Keratinocyte (primary cell): ENCODE data around the gene SCUBE2. TPM values are rescaled to one million over a fixed set of nuclear protein-coding genes. Genes with fewer than 3 reads are reported as not detected.

ENCODE experiments used
- DNase-seq: peaks from one replicate; pipeline ENCODE4 v3.0.0-alpha.2; 2011; ENCODE audit warnings: low read depth, missing footprints, low spot score
- FAIRE-seq: peaks from 2 replicates; lab custom pipeline; 2011; peaks lifted over from hg19 to GRCh38; lab: Jason Lieb, UNC
- H2AFZ ChIP-seq: 2 replicates; pipeline ENCODE4 v1.6.0; 2012; ENCODE audit warnings: low read length, control low read depth, inconsistent platforms; ENCODE audit not compliant: control insufficient read depth
- H3K27ac ChIP-seq: 2 replicates; pipeline ENCODE4 v1.5.1; 2011; ENCODE audit warnings: low read length; ENCODE audit not compliant: control insufficient read depth, insufficient read depth
- H3K27me3 ChIP-seq: 3 replicates; pipeline ENCODE4 v1.6.0; 2011; ENCODE audit warnings: low read length; ENCODE audit not compliant: control insufficient read depth, insufficient read depth; ENCODE audit errors: extremely low read depth
- H3K36me3 ChIP-seq, 2 experiments: 2 replicates in 1 of 2; 3 replicates in 1 of 2; pipeline ENCODE4 v1.5.1; 2011; ENCODE audit warnings: low read length in 2 of 2, mild to moderate bottlenecking in 1 of 2; ENCODE audit not compliant: control insufficient read depth in 2 of 2, insufficient read depth in 2 of 2; ENCODE audit errors: extremely low read depth in 1 of 2
- H3K4me1 ChIP-seq: 3 replicates; pipeline ENCODE4 v1.5.1; 2011; ENCODE audit warnings: low read length; ENCODE audit not compliant: control insufficient read depth, insufficient read depth; ENCODE audit errors: extremely low read depth
- H3K4me2 ChIP-seq: 3 replicates; pipeline ENCODE4 v1.6.0; 2011; ENCODE audit warnings: low read depth, low read length; ENCODE audit not compliant: control insufficient read depth, insufficient read depth; ENCODE audit errors: extremely low read depth
- H3K4me3 ChIP-seq, 3 experiments: fragments of 200-600 bp in 1 of 3; sonication (generic) in 1 of 3; 2 replicates in 2 of 3; 3 replicates in 1 of 3; pipeline ENCODE4 v1.5.1; 2011 to 2016; ENCODE audit warnings: low read length in 3 of 3, mild to moderate bottlenecking in 3 of 3, control low read depth in 2 of 3, inconsistent platforms in 1 of 3, low read depth in 1 of 3, mixed read lengths in 1 of 3, mixed run types in 1 of 3, moderate library complexity in 1 of 3; ENCODE audit not compliant: control insufficient read depth in 2 of 3, insufficient read depth in 2 of 3; ENCODE audit errors: extremely low read depth in 1 of 3
- H3K79me2 ChIP-seq: 2 replicates; pipeline ENCODE4 v1.6.0; 2012; ENCODE audit warnings: low read length; ENCODE audit not compliant: control insufficient read depth, insufficient read depth
- H3K9ac ChIP-seq: 3 replicates; pipeline ENCODE4 v1.6.0; 2011; ENCODE audit warnings: low read length; ENCODE audit not compliant: control insufficient read depth, insufficient read depth; ENCODE audit errors: extremely low read depth
- H3K9me1 ChIP-seq: 3 replicates; pipeline ENCODE4 v1.6.0; 2011; ENCODE audit warnings: low read length; ENCODE audit not compliant: control insufficient read depth, insufficient read depth; ENCODE audit errors: extremely low read depth
- H3K9me3 ChIP-seq: 2 replicates; pipeline ENCODE4 v1.5.1; 2012; ENCODE audit warnings: low read depth, low read length; ENCODE audit not compliant: control insufficient read depth
- H4K20me1 ChIP-seq: 3 replicates; pipeline ENCODE4 v1.6.0; 2011; ENCODE audit warnings: low read length; ENCODE audit not compliant: control insufficient read depth, insufficient read depth; ENCODE audit errors: extremely low read depth
- EZH2 ChIP-seq: IDR thresholded peaks from one replicate; pipeline ENCODE4 v1.6.1; 2012; ENCODE audit warnings: inconsistent platforms, mild to moderate bottlenecking, low read length, moderate library complexity
- dilution Hi-C: fragments of 300-500 bp; cut with MboI; formaldehyde crosslinking; loops from one replicate; pipeline ENCODE4 v1.7.0; 2020; ENCODE audit warnings: low sequenced_read_pairs; ENCODE audit not compliant: extremely low pct_ligation_motif_present
- polyA plus RNA-seq, 5 experiments: library from polyadenylated mRNA; depleted of rRNA in 3 of 5; stranded (reverse) in 3 of 5; stranded (forward) in 1 of 5; unstranded in 1 of 5; fragments of >200 nt; gene quantifications; 1 replicate in 1 of 5; 2 replicates in 3 of 5; 3 replicates in 1 of 5; pipeline versions ENCODE4 v1.2.1 to v1.2.3, GENCODE V29; 2011 to 2012; ENCODE audit warnings: missing spikeins in 2 of 5, low read depth in 1 of 5, low replicate concordance in 1 of 5
- TF ChIP-seq, protein P1 (sequence below), 3 experiments: IDR thresholded peaks in 1 of 3; conservative IDR thresholded peaks in 1 of 3; optimal IDR thresholded peaks in 1 of 3; 2 replicates in 2 of 3; 3 replicates in 1 of 3; pipeline versions ENCODE3 to v1.5.1; 2011; ENCODE audit warnings: low read length in 3 of 3, mild to moderate bottlenecking in 3 of 3, moderate library complexity in 2 of 3, control low read depth in 1 of 3, inconsistent platforms in 1 of 3; ENCODE audit not compliant: insufficient read depth in 2 of 3; ENCODE audit errors: extremely low read depth in 1 of 3

SCUBE2 gene
- polyA plus RNA-seq, 1 donor (not counting 4 experiments of a cell fraction or from before 2014, with no cell fraction given), result 1.5 TPM

DNA sequence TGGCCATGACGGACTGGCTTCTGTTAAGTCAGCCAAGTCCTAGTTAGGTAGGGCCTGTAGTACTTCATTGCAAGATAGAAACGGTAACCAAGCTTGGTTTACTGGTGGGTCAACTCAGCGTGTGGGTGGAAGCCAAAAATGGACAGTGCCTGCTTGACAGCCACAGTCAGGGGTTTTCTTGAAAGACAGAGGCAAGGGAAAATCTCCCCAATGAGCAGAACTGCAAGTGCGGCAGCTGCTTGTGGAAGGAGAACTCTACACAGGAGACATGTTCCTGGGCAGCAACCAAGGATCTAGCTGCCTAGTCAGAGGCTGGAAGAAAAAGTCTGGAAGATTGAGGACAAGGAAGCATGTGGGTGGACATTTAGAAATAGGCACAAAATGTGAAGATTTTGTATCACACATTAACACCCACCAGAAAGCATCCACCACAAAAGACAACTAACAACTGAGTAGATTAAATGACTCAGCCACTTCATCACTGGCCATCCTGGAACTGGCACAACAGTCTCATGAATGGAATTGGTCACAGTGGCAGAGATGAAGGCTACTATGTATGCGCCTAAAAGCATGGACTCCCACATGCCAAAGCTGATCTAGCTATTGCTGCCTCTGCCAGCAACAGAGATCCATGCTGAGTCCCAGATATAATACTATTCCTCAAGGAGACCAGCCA is 40.9 kb upstream of the SCUBE2 start:
- H3K27ac ChIP-seq, result no peak overlapping the region
- FAIRE-seq, result no peak
- H2AFZ ChIP-seq, result no peak overlapping the region
- peaks cover 0 to 1% of the 10 kb centered on the region in 2 experiments for H3K36me3 ChIP-seq
- no peaks in the 10 kb centered on the region for H3K79me2 ChIP-seq
- no peaks in the 10 kb centered on the region for H3K27me3 ChIP-seq
- no peak for TF ChIP-seq EZH2
- TF ChIP-seq, protein P1, sequence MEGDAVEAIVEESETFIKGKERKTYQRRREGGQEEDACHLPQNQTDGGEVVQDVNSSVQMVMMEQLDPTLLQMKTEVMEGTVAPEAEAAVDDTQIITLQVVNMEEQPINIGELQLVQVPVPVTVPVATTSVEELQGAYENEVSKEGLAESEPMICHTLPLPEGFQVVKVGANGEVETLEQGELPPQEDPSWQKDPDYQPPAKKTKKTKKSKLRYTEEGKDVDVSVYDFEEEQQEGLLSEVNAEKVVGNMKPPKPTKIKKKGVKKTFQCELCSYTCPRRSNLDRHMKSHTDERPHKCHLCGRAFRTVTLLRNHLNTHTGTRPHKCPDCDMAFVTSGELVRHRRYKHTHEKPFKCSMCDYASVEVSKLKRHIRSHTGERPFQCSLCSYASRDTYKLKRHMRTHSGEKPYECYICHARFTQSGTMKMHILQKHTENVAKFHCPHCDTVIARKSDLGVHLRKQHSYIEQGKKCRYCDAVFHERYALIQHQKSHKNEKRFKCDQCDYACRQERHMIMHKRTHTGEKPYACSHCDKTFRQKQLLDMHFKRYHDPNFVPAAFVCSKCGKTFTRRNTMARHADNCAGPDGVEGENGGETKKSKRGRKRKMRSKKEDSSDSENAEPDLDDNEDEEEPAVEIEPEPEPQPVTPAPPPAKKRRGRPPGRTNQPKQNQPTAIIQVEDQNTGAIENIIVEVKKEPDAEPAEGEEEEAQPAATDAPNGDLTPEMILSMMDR (optimal IDR thresholded peaks at IDR 0.05 in 1 of 3, IDR thresholded peaks at IDR 0.05 in 1 of 3, conservative IDR thresholded peaks at IDR 0.05 in 1 of 3; ENCODE audit: extremely low read depth in 1 of 3, insufficient read depth in 2 of 3, low read length in 3 of 3), result no peak
- dilution Hi-C loops, result no loop called here
- no peak overlapping the region for H3K9ac ChIP-seq
- H4K20me1 ChIP-seq, result no peaks in the 10 kb centered on the region
- peaks cover under 1% of the 10 kb centered on the region for H3K4me1 ChIP-seq
- H3K4me3 ChIP-seq, result no peak overlapping the region
- no peaks in the 10 kb centered on the region for H3K9me1 ChIP-seq
- no peak for DNase-seq
- no peaks in the 10 kb centered on the region for H3K9me3 ChIP-seq
- H3K4me2 ChIP-seq, result no peak overlapping the region

DNA sequence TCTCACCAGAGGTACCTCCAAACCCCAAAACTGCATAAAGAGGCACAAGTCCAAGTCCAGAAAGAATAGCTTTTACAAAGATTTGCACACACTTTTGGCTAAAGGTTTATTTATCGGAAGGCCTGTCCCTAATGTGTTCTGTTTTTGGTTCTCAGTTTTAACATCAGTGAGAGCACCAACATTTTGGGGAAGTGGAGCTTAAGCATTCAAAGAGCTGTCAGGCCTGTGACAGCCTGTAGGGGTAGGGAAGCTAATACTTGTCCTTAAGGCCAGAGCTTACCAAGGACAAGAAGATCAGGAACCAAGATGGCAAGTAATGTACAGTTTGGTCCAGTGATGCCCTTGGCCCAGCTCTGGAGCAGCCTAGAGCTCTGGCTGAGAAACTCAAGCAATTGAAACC is 38.9 kb upstream of the SCUBE2 start:
- Histone ChIP-seq H3K79me2 (no peaks in the 10 kb centered on the region), H3K9me1 (no peaks in the 10 kb centered on the region), H3K36me3 (peaks cover 0 to 1% of the 10 kb centered on the region in 2 experiments), H3K9me3 (no peaks in the 10 kb centered on the region), H3K27me3 (no peaks in the 10 kb centered on the region), H3K9ac (no peak overlapping the region), H3K4me1 (no peaks in the 10 kb centered on the region), H4K20me1 (no peaks in the 10 kb centered on the region), H3K4me3 (no peak overlapping the region), H3K27ac (no peak overlapping the region), H2AFZ (no peak overlapping the region), H3K4me2 (no peak overlapping the region)
- no peak for DNase-seq
- no peak for FAIRE-seq
- dilution Hi-C loops, result no loop called here
- no peak for TF ChIP-seq EZH2
- TF ChIP-seq, protein P1 (optimal IDR thresholded peaks at IDR 0.05 in 1 of 3, IDR thresholded peaks at IDR 0.05 in 1 of 3, conservative IDR thresholded peaks at IDR 0.05 in 1 of 3; ENCODE audit: extremely low read depth in 1 of 3, insufficient read depth in 2 of 3, low read length in 3 of 3), result no peak
